GM12878 (cell line): ENCODE measurements around the gene GTF3C1. TPM values are rescaled to one million over a fixed set of nuclear protein-coding genes. Genes with fewer than 3 reads are reported as not detected.

Experiments
- ATAC-seq: fragments of 200-7000 bp; cut with Tn5 transposase; 3 replicates; pipeline ENCODE4 v1.9.1; 2020; ENCODE audit warnings: mild to moderate bottlenecking, moderate library complexity
- BruUV-seq: library from RNA; stranded (reverse); fragments of 400-500 nt; replicated peaks from 2 replicates; lab custom pipeline; 2021; lab: Mats Ljungman, UMichigan
- CTCF ChIA-PET: fragments of 300-600 bp; sonication (Branson Sonifier 250); formaldehyde crosslinking; extraction: SDS; loops from one replicate; lab custom pipeline; 2021; ENCODE audit warnings: inconsistent platforms; lab: Yijun Ruan, JAX
- POLR2A ChIA-PET: fragments of 350-600 bp; formaldehyde crosslinking; extraction: SDS; loops from one replicate; lab custom pipeline; 2021; ENCODE audit warnings: inconsistent platforms; lab: Charles Lee
- RAD21 ChIA-PET: fragments of 300-600 bp; sonication (Branson Sonifier 250); formaldehyde crosslinking; loops from one replicate; lab custom pipeline; 2023; ENCODE audit warnings: antibody characterized with exemption; ENCODE audit not compliant: unreplicated experiment; lab: Charles Lee
- SMC1A ChIA-PET: fragments of 300-600 bp; sonication (Branson Sonifier 250); formaldehyde crosslinking; loops from one replicate; lab custom pipeline; 2023; ENCODE audit not compliant: unreplicated experiment, uncharacterized antibody; lab: Charles Lee
- DNase-seq: peaks from one replicate; pipeline ENCODE4 v3.0.0-alpha.2; 2011; ENCODE audit warnings: low read depth, low spot score
- FAIRE-seq: peaks from 3 replicates; lab custom pipeline; 2011; peaks lifted over from hg19 to GRCh38; lab: Jason Lieb, UNC
- H2AFZ ChIP-seq: 2 replicates; pipeline ENCODE4 v1.6.0; 2011; ENCODE audit warnings: low read depth, low read length, control low read depth; ENCODE audit not compliant: control insufficient read depth
- H3K27ac ChIP-seq: 2 replicates; pipeline ENCODE4 v1.5.1; 2011; ENCODE audit warnings: control low read depth; ENCODE audit not compliant: control insufficient read depth, insufficient read depth
- H3K27me3 ChIP-seq, 2 experiments: replicated peaks in 1 of 2; 2 replicates each; pipeline versions ENCODE4 v1.6.0 to v1.6.1; 2011; ENCODE audit warnings: low read length in 1 of 2; ENCODE audit not compliant: control insufficient read depth in 2 of 2, insufficient read depth in 2 of 2
- H3K36me3 ChIP-seq, 2 experiments: 2 replicates each; pipeline ENCODE4 v1.5.1; 2011; ENCODE audit warnings: low read length in 1 of 2; ENCODE audit not compliant: control insufficient read depth in 2 of 2, insufficient read depth in 2 of 2
- H3K4me1 ChIP-seq: 2 replicates; pipeline ENCODE4 v1.6.1; 2011; ENCODE audit warnings: mild to moderate bottlenecking, low read length, moderate library complexity, mixed read lengths; ENCODE audit not compliant: control insufficient read depth, insufficient read depth
- H3K4me2 ChIP-seq: 2 replicates; pipeline ENCODE4 v1.6.0; 2011; ENCODE audit warnings: control low read depth; ENCODE audit not compliant: control insufficient read depth, insufficient read depth
- H3K4me3 ChIP-seq: fragments of 200-600 bp; sonication (generic); 2 replicates; pipeline ENCODE4 v1.5.1; 2016
- H3K79me2 ChIP-seq: 2 replicates; pipeline ENCODE4 v1.6.0; 2011; ENCODE audit warnings: low read length; ENCODE audit not compliant: control insufficient read depth, insufficient read depth
- H3K9ac ChIP-seq: 2 replicates; pipeline ENCODE4 v1.8.0; 2011; ENCODE audit warnings: low read length, control low read depth, mixed read lengths; ENCODE audit not compliant: control insufficient read depth, insufficient read depth
- H3K9me3 ChIP-seq: replicated peaks from 3 replicates; pipeline ENCODE4 v1.5.1; 2011; ENCODE audit warnings: mild to moderate bottlenecking, low read length; ENCODE audit not compliant: control insufficient read depth, insufficient read depth
- H4K20me1 ChIP-seq: 2 replicates; pipeline ENCODE4 v1.6.0; 2011; ENCODE audit not compliant: control insufficient read depth, insufficient read depth
- BCL3 ChIP-seq: IDR thresholded peaks from 2 replicates; pipeline ENCODE4 v1.6.1; 2011; ENCODE audit warnings: borderline replicate concordance, low read depth, mild to moderate bottlenecking, moderate library complexity, low read length; ENCODE audit not compliant: insufficient read depth, poor library complexity, severe bottlenecking
- E2F4 ChIP-seq: IDR thresholded peaks from 2 replicates; pipeline ENCODE4 v1.6.1; 2012; ENCODE audit warnings: low read depth, low read length, improper control_type of control experiment
- GATAD2B ChIP-seq: fragments of 450-650 bp; conservative IDR thresholded peaks from 2 replicates; pipeline ENCODE4 v1.6.1; 2017; ENCODE audit warnings: low read depth, mild to moderate bottlenecking, moderate library complexity
- IKZF2 ChIP-seq, 2 experiments: fragments of 450-650 bp; IDR thresholded peaks; 2 replicates each; pipeline ENCODE4 v1.6.1; 2017; ENCODE audit warnings: mild to moderate bottlenecking in 2 of 2, moderate library complexity in 2 of 2
- MTA2 ChIP-seq: fragments of 450-650 bp; IDR thresholded peaks from 2 replicates; pipeline ENCODE4 v1.6.1; 2016; ENCODE audit warnings: low read depth, mild to moderate bottlenecking, moderate library complexity
- POLR2A ChIP-seq: IDR thresholded peaks from 2 replicates; pipeline ENCODE4 v1.6.1; 2011; ENCODE audit warnings: low read depth, mild to moderate bottlenecking, low read length
- PRDM15 ChIP-seq: fragments of 450-650 bp; formaldehyde crosslinking; IDR thresholded peaks from 2 replicates; pipeline ENCODE4 v1.4.0; 2020; ENCODE audit warnings: mild to moderate bottlenecking, moderate library complexity
- SRF ChIP-seq, 2 experiments: IDR thresholded peaks; 2 replicates each; pipeline ENCODE4 v1.6.1; 2011; ENCODE audit warnings: low read depth in 2 of 2, low read length in 2 of 2, mild to moderate bottlenecking in 1 of 2, moderate library complexity in 1 of 2
- TAF1 ChIP-seq: IDR thresholded peaks from 2 replicates; pipeline ENCODE4 v1.6.1; 2011; ENCODE audit warnings: mild to moderate bottlenecking, low read depth, low read length, borderline replicate concordance
- WGBS: methylation state at CpG from one replicate; pipeline ENCODE4 v1.1.6; 2016; ENCODE audit warnings: low lambda C conversion rate; ENCODE audit not compliant: insufficient replicate concordance, insufficient coverage; ENCODE audit errors: missing lambda C conversion rate; 5-methylcytosine and 5-hydroxymethylcytosine counted together
- in situ Hi-C: fragments of 300-500 bp; cut with MboI; formaldehyde crosslinking; loops from 9 replicates; pipeline ENCODE4 v1.14.3; 2018; ENCODE audit warnings: mixed read lengths
- intact Hi-C: fragments of 100-400 bp; cut with micrococcal nuclease; formaldehyde crosslinking; loops from one replicate; pipeline ENCODE4 v1.14.2; 2022; ENCODE audit not compliant: unreplicated experiment
- polyA plus RNA-seq, 11 experiments: library from polyadenylated mRNA; depleted of rRNA in 4 of 11; unstranded in 6 of 11; stranded (reverse) in 5 of 11; fragments of >200 nt; fragmentation: Nextera tagmentation in 4 of 11; fragmentation: Illumina TruSeq in 1 of 11; extraction: Ambion mirVana in 4 of 11; extraction: Trizol in 1 of 11; gene quantifications; 1 replicate in 1 of 11; 2 replicates in 10 of 11; pipeline versions ENCODE4 v1.2.1 to v1.2.3, GENCODE V29; 2011 to 2016; ENCODE audit warnings: inconsistent platforms in 2 of 11, missing spikeins in 2 of 11, low read depth in 1 of 11
- total RNA-seq, 4 experiments: library from RNA; depleted of rRNA in 3 of 4; stranded (reverse); fragments of >200 nt in 3 of 4; fragmentation: Illumina TruSeq in 1 of 4; extraction: Trizol in 1 of 4; gene quantifications; 2 replicates each; pipeline versions ENCODE4 v1.2.1 to v1.2.3, GENCODE V29; 2013 to 2021

Gene GTF3C1
- total and polyA plus RNA-seq, 10 of the 15 experiments (the other 5 are each of a cell fraction or from before 2014, with no cell fraction given): 0.98 to 60.9 (median 34.3) TPM

- TF ChIP-seq E2F4 (no peak), MTA2 (no peak), TAF1 (no peak), PRDM15 (CRISPR knock-in tag) (no peak), POLR2A (no peak)
- TF ChIP-seq, all 136 proteins: peak for 0
These were observed 18.4 kb upstream of the GTF3C1 start (continued) for GRCh38 chr16:27568077-27568476.

GRCh38 chr16:27566417-27566816 lies 16.7 kb upstream of the GTF3C1 start:
- no peak overlapping the region for H3K4me2 ChIP-seq
- BruUV-seq: no TSS peak
- CTCF ChIA-PET: no interaction called here
- no peak overlapping the region for H3K4me3 ChIP-seq
- FAIRE-seq: no peak
- 73% methylated on average over 6 of the region's 6 CpGs for WGBS
- intact Hi-C loops (no loop called here), in situ Hi-C loops (no loop called here)
- ATAC-seq: no peak
- no peak for DNase-seq
- no peaks in the 10 kb centered on the region; a peak in 1 of 4 replicates for H3K36me3 ChIP-seq
- H2AFZ ChIP-seq: no peak overlapping the region
- no peaks in the 10 kb centered on the region for H3K4me1 ChIP-seq
- RAD21 ChIA-PET: no interaction called here
- H3K27me3 ChIP-seq: no peaks in the 10 kb centered on the region
- H3K9me3 ChIP-seq: no peaks in the 10 kb centered on the region
- H4K20me1 ChIP-seq: no peaks in the 10 kb centered on the region
- POLR2A ChIA-PET: no interaction called here
- no peak overlapping the region for H3K27ac ChIP-seq
- TF ChIP-seq GATAD2B: no peak
- no peak for TF ChIP-seq BCL3
- TF ChIP-seq IKZF2 (IDR thresholded peaks at IDR 0.05): no peak
- no peak for TF ChIP-seq SRF (IDR thresholded peaks at IDR 0.05; ENCODE audit: low read depth in 2 of 2, low read length in 2 of 2)
- TF ChIP-seq, all 136 proteins: peak for 0
- Histone ChIP-seq H3K79me2 (no peaks in the 10 kb centered on the region), H3K9ac (no peak overlapping the region)
- SMC1A ChIA-PET: no interaction called here
